Progenitor cell of endocrine pancreas (in vitro differentiated cells): ENCODE results near the gene SKA2. TPM values are rescaled to one million over a fixed set of nuclear protein-coding genes. Genes with fewer than 3 reads are reported as not detected.

Source experiments
- DNase-seq: peaks from one replicate; pipeline ENCODE4 v3.0.0; 2021; ENCODE audit warnings: low spot score; ENCODE audit not compliant: unreplicated experiment
- H3K27ac Mint-ChIP-seq: 2 replicates; pipeline ENCODE4 v1.8.0; 2021; ENCODE audit warnings: mild to moderate bottlenecking, moderate library complexity, mixed read lengths
- H3K27me3 Mint-ChIP-seq: 2 replicates; pipeline ENCODE4 v1.8.0; 2021; ENCODE audit warnings: mixed read lengths
- H3K36me3 Mint-ChIP-seq: 2 replicates; pipeline ENCODE4 v1.8.0; 2022; ENCODE audit warnings: mixed read lengths; ENCODE audit not compliant: insufficient read depth
- H3K4me1 Mint-ChIP-seq: 2 replicates; pipeline ENCODE4 v1.8.0; 2021; ENCODE audit warnings: low read depth, mixed read lengths
- H3K4me3 Mint-ChIP-seq: 2 replicates; pipeline ENCODE4 v1.8.0; 2021; ENCODE audit warnings: low read depth, mild to moderate bottlenecking, moderate library complexity, mixed read lengths
- H3K9me3 Mint-ChIP-seq: 2 replicates; pipeline ENCODE4 v1.8.0; 2021; ENCODE audit warnings: low read depth, mixed read lengths
- total RNA-seq: library from RNA; stranded (reverse); gene quantifications from 2 replicates; pipeline ENCODE4 v1.2.1, GENCODE V29; 2021
- TF ChIP-seq, protein P1 (sequence below): fragments of 200-600 bp; sonication (generic); IDR thresholded peaks from one replicate; pipeline ENCODE4 v1.5.0; 2021; ENCODE audit warnings: antibody characterized with exemption, mild to moderate bottlenecking; ENCODE audit not compliant: unreplicated experiment

The SKA2 gene
- total RNA-seq, 1 donor from 2014 or later = 61.6 TPM

DNA sequence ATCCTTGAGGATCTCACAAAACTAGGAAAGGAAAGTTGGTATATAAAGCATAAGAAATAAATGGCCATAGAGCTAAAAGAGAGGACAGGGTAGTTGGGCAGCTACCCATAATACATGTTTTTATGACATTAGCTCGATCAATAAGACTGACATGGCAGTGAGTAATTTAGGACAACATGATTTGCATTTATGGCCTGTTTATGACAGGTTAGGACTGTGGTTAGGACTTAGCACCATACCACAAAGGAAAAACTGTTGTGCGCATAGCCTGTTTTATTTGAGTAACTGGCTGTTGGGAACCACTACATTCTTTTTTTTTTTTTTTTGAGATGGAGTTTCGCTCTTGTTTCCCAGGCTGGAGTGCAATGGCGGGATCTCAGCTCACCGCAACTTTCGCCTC is 30.3 kb downstream of the SKA2 start:
- no peaks in the 10 kb centered on the region for H3K27me3 Mint-ChIP-seq
- H3K4me1 Mint-ChIP-seq = no peaks in the 10 kb centered on the region
- no peak for DNase-seq
- no peak overlapping the region for H3K27ac Mint-ChIP-seq
- H3K9me3 Mint-ChIP-seq = no peaks in the 10 kb centered on the region
- TF ChIP-seq, protein P1, sequence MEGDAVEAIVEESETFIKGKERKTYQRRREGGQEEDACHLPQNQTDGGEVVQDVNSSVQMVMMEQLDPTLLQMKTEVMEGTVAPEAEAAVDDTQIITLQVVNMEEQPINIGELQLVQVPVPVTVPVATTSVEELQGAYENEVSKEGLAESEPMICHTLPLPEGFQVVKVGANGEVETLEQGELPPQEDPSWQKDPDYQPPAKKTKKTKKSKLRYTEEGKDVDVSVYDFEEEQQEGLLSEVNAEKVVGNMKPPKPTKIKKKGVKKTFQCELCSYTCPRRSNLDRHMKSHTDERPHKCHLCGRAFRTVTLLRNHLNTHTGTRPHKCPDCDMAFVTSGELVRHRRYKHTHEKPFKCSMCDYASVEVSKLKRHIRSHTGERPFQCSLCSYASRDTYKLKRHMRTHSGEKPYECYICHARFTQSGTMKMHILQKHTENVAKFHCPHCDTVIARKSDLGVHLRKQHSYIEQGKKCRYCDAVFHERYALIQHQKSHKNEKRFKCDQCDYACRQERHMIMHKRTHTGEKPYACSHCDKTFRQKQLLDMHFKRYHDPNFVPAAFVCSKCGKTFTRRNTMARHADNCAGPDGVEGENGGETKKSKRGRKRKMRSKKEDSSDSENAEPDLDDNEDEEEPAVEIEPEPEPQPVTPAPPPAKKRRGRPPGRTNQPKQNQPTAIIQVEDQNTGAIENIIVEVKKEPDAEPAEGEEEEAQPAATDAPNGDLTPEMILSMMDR = no peak
- H3K36me3 Mint-ChIP-seq = peaks cover 21% of the 10 kb centered on the region
- H3K4me3 Mint-ChIP-seq = no peak overlapping the region

DNA sequence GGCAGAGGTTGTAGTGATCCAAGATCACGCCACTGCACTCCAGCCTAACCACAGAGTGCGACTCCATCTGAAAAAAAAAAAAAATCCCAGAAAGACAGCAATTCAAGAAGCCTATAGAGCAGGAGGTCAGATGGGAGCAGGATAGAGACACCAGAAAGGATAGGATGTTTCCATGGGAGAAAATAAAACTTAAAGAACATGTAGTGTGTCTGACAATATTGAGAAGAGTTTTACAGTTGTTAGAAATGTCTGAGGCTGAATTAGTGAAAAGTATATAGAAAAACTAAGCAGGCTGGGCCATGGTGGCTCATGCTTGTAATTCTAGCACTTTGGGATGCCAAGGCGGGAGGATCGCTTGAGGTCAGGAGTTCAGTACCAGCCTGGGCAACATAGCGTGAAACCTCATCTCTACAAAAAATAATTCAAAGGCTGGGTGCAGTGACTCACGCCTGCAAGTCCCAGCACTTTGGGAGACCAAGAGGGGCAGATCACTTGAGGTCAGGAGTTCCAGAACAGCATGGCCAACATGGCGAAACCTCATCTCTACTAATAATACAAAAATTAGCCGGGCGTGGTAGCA is 33.0 kb downstream of the SKA2 start:
- H3K27me3 Mint-ChIP-seq = no peaks in the 10 kb centered on the region
- no peaks in the 10 kb centered on the region for H3K4me1 Mint-ChIP-seq
- H3K27ac Mint-ChIP-seq = no peak overlapping the region
- H3K36me3 Mint-ChIP-seq = peaks cover 21% of the 10 kb centered on the region
- no peak overlapping the region for H3K4me3 Mint-ChIP-seq
- DNase-seq = no peak
- TF ChIP-seq, protein P1 = no peak
- H3K9me3 Mint-ChIP-seq = no peaks in the 10 kb centered on the region

DNA sequence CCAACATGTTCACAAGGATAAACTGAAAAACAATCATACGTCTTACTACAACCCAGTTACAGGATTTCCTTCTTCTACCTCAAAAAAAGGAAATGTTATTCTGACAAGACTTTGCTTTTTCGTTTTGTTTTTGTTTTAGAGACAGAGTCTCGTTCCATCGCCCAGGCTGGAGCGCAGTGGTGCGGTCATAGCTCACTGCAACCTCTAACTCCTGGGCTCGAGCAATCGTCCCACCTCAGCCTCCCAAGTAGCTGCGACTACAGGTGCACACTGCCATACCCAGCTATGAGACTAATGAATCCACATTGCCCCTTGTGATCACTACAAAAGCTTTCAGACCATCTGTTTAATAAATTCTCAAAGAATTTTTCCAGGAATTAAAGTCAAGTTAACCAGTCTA is 39.5 kb downstream of the SKA2 start:
- no peak for DNase-seq
- H3K36me3 Mint-ChIP-seq = peaks cover 21% of the 10 kb centered on the region
- TF ChIP-seq, protein P1 = no peak
- no peaks in the 10 kb centered on the region for H3K27me3 Mint-ChIP-seq
- no peaks in the 10 kb centered on the region for H3K9me3 Mint-ChIP-seq
- H3K4me1 Mint-ChIP-seq = no peaks in the 10 kb centered on the region
- no peak overlapping the region for H3K4me3 Mint-ChIP-seq
- no peak overlapping the region for H3K27ac Mint-ChIP-seq

DNA sequence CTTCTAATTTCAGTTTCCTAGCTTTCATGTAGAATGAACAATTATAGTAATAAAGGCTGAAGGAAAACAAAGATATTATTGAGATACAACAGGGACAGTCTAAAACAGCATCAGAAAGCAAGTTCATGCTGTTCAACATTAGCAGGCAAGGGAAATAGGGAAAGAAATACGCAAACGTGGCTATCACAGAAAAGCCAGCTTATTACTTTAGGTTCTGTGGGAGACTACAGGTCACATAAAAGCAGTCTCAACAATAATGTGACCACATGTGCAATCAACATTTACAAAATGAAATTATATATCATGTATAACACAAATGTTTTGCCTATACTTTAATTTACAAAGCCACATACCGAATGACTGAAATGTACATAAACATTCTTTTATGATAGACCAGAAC is 43.4 kb downstream of the SKA2 start:
- H3K36me3 Mint-ChIP-seq = peaks cover 18% of the 10 kb centered on the region
- TF ChIP-seq, protein P1 = no peak
- DNase-seq = no peak
- no peak overlapping the region for H3K4me3 Mint-ChIP-seq
- H3K9me3 Mint-ChIP-seq = no peaks in the 10 kb centered on the region
- H3K27me3 Mint-ChIP-seq = no peaks in the 10 kb centered on the region
- H3K27ac Mint-ChIP-seq = no peak overlapping the region
- peaks cover 2% of the 10 kb centered on the region for H3K4me1 Mint-ChIP-seq

DNA sequence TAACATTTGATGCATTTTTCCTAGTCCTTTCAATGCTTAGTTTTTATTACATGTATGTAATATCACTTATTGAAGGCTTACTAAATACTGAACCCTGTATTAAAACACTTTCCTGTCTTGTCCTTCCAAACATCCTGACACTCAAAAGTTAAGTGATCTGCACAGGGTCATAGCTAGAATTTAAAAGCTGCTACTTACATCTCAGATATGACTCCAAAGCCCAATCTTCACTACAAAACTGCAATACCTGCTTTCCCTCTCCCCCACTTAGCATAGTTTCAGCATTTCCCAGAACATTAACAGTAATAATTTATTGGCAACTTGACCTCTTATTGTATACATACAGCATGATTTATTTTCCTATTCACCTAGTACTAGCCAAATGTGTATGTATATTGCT is 44.0 kb downstream of the SKA2 start:
- DNase-seq = no peak
- Mint-ChIP-seq H3K27ac (peak overlapping the region; percentile 1), H3K4me3 (no peak overlapping the region), H3K36me3 (peaks cover 18% of the 10 kb centered on the region), H3K9me3 (no peaks in the 10 kb centered on the region), H3K27me3 (no peaks in the 10 kb centered on the region), H3K4me1 (peaks cover 3% of the 10 kb centered on the region)
- TF ChIP-seq, protein P1 = no peak
